A549 (cell line): Measurements from ENCODE around the gene TRIM7. TPM values are rescaled to one million over a fixed set of nuclear protein-coding genes. Genes with fewer than 3 reads are reported as not detected.

ENCODE experiments used
- ATAC-seq, 2 experiments: fragments of 200-7000 bp in 1 of 2; fragments of >200 bp in 1 of 2; cut with Nextera tagmentation in 1 of 2; cut with Tn5 transposase in 1 of 2; 3 replicates each; pipeline versions ENCODE4 v1.8.0 to v1.9.1; 2018 to 2020; ENCODE audit warnings: mild to moderate bottlenecking in 1 of 2, moderate library complexity in 1 of 2
- CTCF ChIA-PET: fragments of 300-600 bp; sonication (Branson Sonifier 250); formaldehyde crosslinking; extraction: SDS; loops from one replicate; lab custom pipeline; 2021; ENCODE audit warnings: antibody characterized with exemption, inconsistent platforms; lab: Yijun Ruan, JAX
- POLR2A ChIA-PET: fragments of 350-600 bp; formaldehyde crosslinking; extraction: SDS; loops from one replicate; lab custom pipeline; 2021; ENCODE audit warnings: antibody characterized with exemption, inconsistent platforms; lab: Yijun Ruan, JAX
- DNase-seq, 2 experiments: peaks; one replicate each; pipeline versions ENCODE4 v3.0.0 to v3.0.0-alpha.2; 2011 to 2016; ENCODE audit warnings: low read depth in 1 of 2, low spot score in 1 of 2
- FAIRE-seq: peaks from 2 replicates; lab custom pipeline; 2011; peaks lifted over from hg19 to GRCh38; lab: Jason Lieb, UNC
- H3K27ac ChIP-seq, 2 experiments: fragments of >200 bp; sonication (Bioruptor Twin); formaldehyde crosslinking; 3 replicates each; pipeline ENCODE4 v1.5.1; 2016 to 2017
- H3K4me1 ChIP-seq: fragments of >200 bp; sonication (Bioruptor Twin); formaldehyde crosslinking; 3 replicates; pipeline ENCODE4 v1.6.1; 2016
- H3K4me2 ChIP-seq: fragments of >200 bp; sonication (Bioruptor Twin); formaldehyde crosslinking; 3 replicates; pipeline ENCODE4 v1.6.1; 2016
- H3K4me3 ChIP-seq: fragments of >200 bp; sonication (Bioruptor Twin); formaldehyde crosslinking; 3 replicates; pipeline ENCODE4 v1.5.1; 2016
- H3K9me3 ChIP-seq: fragments of >200 bp; sonication (Bioruptor Twin); formaldehyde crosslinking; 3 replicates; pipeline ENCODE4 v1.6.1; 2016
- ATOH8 ChIP-seq: fragments of 250-450 bp; sonication (Bioruptor Pico); IDR thresholded peaks from 2 replicates; pipeline ENCODE4 v1.5.0; 2020; ENCODE audit warnings: low read depth, mild to moderate bottlenecking, moderate library complexity
- CBX8 ChIP-seq: fragments of 200-600 bp; sonication (generic); IDR thresholded peaks from 2 replicates; pipeline ENCODE4 v1.6.1; 2016
- CTCF ChIP-seq: fragments of >200 bp; sonication (Bioruptor Twin); formaldehyde crosslinking; IDR thresholded peaks from 3 replicates; pipeline ENCODE4 v1.5.1; 2016
- FOSL2 ChIP-seq, 2 experiments: fragments of 450-650 bp in 1 of 2; fragments of >200 bp in 1 of 2; sonication (Bioruptor Twin) in 1 of 2; formaldehyde crosslinking; IDR thresholded peaks; 2 replicates each; pipeline versions ENCODE4 v1.5.0 to v1.6.1; 2016 to 2020; ENCODE audit warnings: mild to moderate bottlenecking in 1 of 2, moderate library complexity in 1 of 2
- FOXS1 ChIP-seq: fragments of 250-450 bp; sonication (Bioruptor Pico); IDR thresholded peaks from 2 replicates; pipeline ENCODE4 v1.5.0; 2020; ENCODE audit warnings: mild to moderate bottlenecking, moderate library complexity
- HDAC2 ChIP-seq: fragments of 200-600 bp; sonication (generic); IDR thresholded peaks from 2 replicates; pipeline ENCODE4 v1.6.1; 2016
- HMGXB4 ChIP-seq: fragments of 250-450 bp; sonication (Bioruptor Pico); IDR thresholded peaks from 2 replicates; pipeline ENCODE4 v1.5.0; 2021; ENCODE audit warnings: mild to moderate bottlenecking, moderate library complexity, borderline replicate concordance
- HOXB13 ChIP-seq: fragments of 250-450 bp; sonication (Bioruptor Pico); IDR thresholded peaks from 2 replicates; pipeline ENCODE4 v1.5.0; 2020; ENCODE audit warnings: low read depth, mild to moderate bottlenecking, moderate library complexity
- JUNB ChIP-seq: fragments of >200 bp; sonication (Bioruptor Twin); formaldehyde crosslinking; IDR thresholded peaks from 2 replicates; pipeline ENCODE4 v1.6.1; 2016
- MAFK ChIP-seq: fragments of 450-650 bp; IDR thresholded peaks from 2 replicates; pipeline ENCODE4 v1.6.1; 2014; ENCODE audit not compliant: partially characterized antibody
- MAX ChIP-seq: IDR thresholded peaks from 2 replicates; pipeline ENCODE4 v1.6.1; 2012
- MAZ ChIP-seq: fragments of 150-350 bp; IDR thresholded peaks from 2 replicates; pipeline ENCODE4 v1.6.1; 2014; ENCODE audit warnings: antibody characterized with exemption, low read depth, low read length, borderline replicate concordance
- MYC ChIP-seq: IDR thresholded peaks from 2 replicates; pipeline ENCODE4 v1.6.1; 2012; ENCODE audit warnings: mild to moderate bottlenecking, inconsistent platforms, low read length, improper control_type of control experiment, borderline replicate concordance
- NFE2L2 ChIP-seq: fragments of 150-350 bp; conservative IDR thresholded peaks from 2 replicates; pipeline ENCODE4 v1.6.1; 2014; ENCODE audit warnings: low read length
- NPAS2 ChIP-seq: fragments of 250-450 bp; sonication (Bioruptor Pico); IDR thresholded peaks from 2 replicates; pipeline ENCODE4 v1.8.0; 2022; ENCODE audit warnings: mild to moderate bottlenecking, moderate library complexity, borderline replicate concordance
- PHF8 ChIP-seq: fragments of 200-600 bp; sonication (generic); IDR thresholded peaks from 2 replicates; pipeline ENCODE4 v1.6.1; 2016; ENCODE audit warnings: low read depth, mild to moderate bottlenecking, antibody characterized with exemption, moderate library complexity, borderline replicate concordance
- POLR2A ChIP-seq: IDR thresholded peaks from 2 replicates; pipeline ENCODE4 v1.6.1; 2012; ENCODE audit warnings: mild to moderate bottlenecking, low read length
- RAD21 ChIP-seq, 2 experiments: fragments of >200 bp in 1 of 2; sonication (Bioruptor Twin) in 1 of 2; formaldehyde crosslinking in 1 of 2; IDR thresholded peaks in 1 of 2; conservative IDR thresholded peaks in 1 of 2; 2 replicates in 1 of 2; 3 replicates in 1 of 2; pipeline ENCODE4 v1.6.1; 2012 to 2018; ENCODE audit warnings: inconsistent platforms in 1 of 2
- RFX5 ChIP-seq: fragments of 450-650 bp; IDR thresholded peaks from 2 replicates; pipeline ENCODE4 v1.7.1; 2014; ENCODE audit warnings: antibody characterized with exemption, mild to moderate bottlenecking, moderate library complexity
- SREBF2 ChIP-seq: fragments of 450-650 bp; IDR thresholded peaks from 2 replicates; pipeline ENCODE4 v1.6.1; 2014; ENCODE audit warnings: mild to moderate bottlenecking, moderate library complexity
- TFCP2L1 ChIP-seq: fragments of 250-450 bp; sonication (Bioruptor Pico); IDR thresholded peaks from 2 replicates; pipeline ENCODE4 v1.5.0; 2021; ENCODE audit warnings: mild to moderate bottlenecking
- ZSCAN20 ChIP-seq: fragments of 250-450 bp; sonication (Bioruptor Pico); IDR thresholded peaks from 2 replicates; pipeline ENCODE4 v1.8.0; 2022; ENCODE audit warnings: mild to moderate bottlenecking, moderate library complexity
- WGBS: methylation state at CpG from one replicate; pipeline ENCODE4 v1.1.6; 2017; ENCODE audit errors: missing lambda C conversion rate; 5-methylcytosine and 5-hydroxymethylcytosine counted together
- polyA plus RNA-seq, 4 experiments: library from polyadenylated mRNA; depleted of rRNA in 3 of 4; stranded (reverse); fragments of >200 nt; fragmentation: RNase III in 1 of 4; extraction: RNeasy Plus Mini Kit Qiagen cat#74134 plus additional on column Dnase treatment in 1 of 4; gene quantifications; 2 replicates in 3 of 4; 3 replicates in 1 of 4; pipeline ENCODE4 v1.2.3, GENCODE V29; 2011 to 2017
- TF ChIP-seq, protein P1 (sequence below): fragments of >200 bp; sonication (Bioruptor Twin); formaldehyde crosslinking; IDR thresholded peaks from 2 replicates; pipeline ENCODE4 v1.6.1; 2016

The TRIM7 gene
- polyA plus RNA-seq, 2 of the 4 experiments (the other 2 are of a cell fraction) = 21.8 to 30.7 TPM

- FAIRE-seq (no peak), ATAC-seq (no peak), DNase-seq (no peak)
- no peak for TF ChIP-seq ATOH8 (CRISPR knock-in tag)
- Histone ChIP-seq H3K4me2 (peak overlapping the region; percentile 85), H3K9me3 (no peaks in the 10 kb centered on the region), H3K4me3 (peak overlapping the region; percentile 90), H3K4me1 (peaks cover 16% of the 10 kb centered on the region), H3K27ac (peak overlapping the region; percentile 19 to 95; a peak in 4 of 6 replicates)
- 59% methylated on average over 27 of the region's 27 CpGs for WGBS
- CTCF ChIA-PET = interaction anchor here (1.1 to 1.5 kb wide), 6 partner anchors 8 to 53 kb away, joined by 3 to 5 read pairs (median 4); no protein-coding TSS in a partner anchor
- POLR2A ChIA-PET = interaction anchor here (1.5 to 2.6 kb wide), 6 partner anchors 14 to 37 kb away, joined by 5 to 48 read pairs (median 16); partner anchors contain the start of gene RACK1
Measured at GRCh38 chr5:181221105-181221791, 16.3 kb upstream of the TRIM7 start.

GRCh38 chr5:181220178-181220515, 15.2 kb upstream of the TRIM7 start:
- Histone ChIP-seq H3K4me2 (no peak overlapping the region), H3K27ac (no peak overlapping the region), H3K4me3 (no peak overlapping the region), H3K9me3 (no peaks in the 10 kb centered on the region), H3K4me1 (peaks cover 15% of the 10 kb centered on the region)
- no peak for ATAC-seq
- DNase-seq = no peak
- 94% methylated on average over 10 of the region's 10 CpGs for WGBS
- ChIA-PET POLR2A (no interaction called here), CTCF (interaction anchor here (0.7 to 1.5 kb wide), 5 partner anchors 26 to 36 kb away, joined by 3 to 5 read pairs (median 4); no protein-coding TSS in a partner anchor)
- no peak for FAIRE-seq
- TF ChIP-seq RAD21 (conservative IDR thresholded peaks at IDR 0.05 in 1 of 2, IDR thresholded peaks at IDR 0.05 in 1 of 2) (no peak), MAX (no peak), CTCF (no peak), FOSL2 (IDR thresholded peaks at IDR 0.05) (no peak), FOSL2 (CRISPR knock-in tag; IDR thresholded peaks at IDR 0.05) (no peak), TFCP2L1 (CRISPR knock-in tag) (no peak), ZSCAN20 (CRISPR knock-in tag) (no peak), MAZ (no peak), RFX5 (no peak), FOXS1 (CRISPR knock-in tag) (no peak), MAFK (no peak), HDAC2 (no peak), SREBF2 (no peak), MYC (no peak), JUNB (no peak)
- TF ChIP-seq, protein P1, sequence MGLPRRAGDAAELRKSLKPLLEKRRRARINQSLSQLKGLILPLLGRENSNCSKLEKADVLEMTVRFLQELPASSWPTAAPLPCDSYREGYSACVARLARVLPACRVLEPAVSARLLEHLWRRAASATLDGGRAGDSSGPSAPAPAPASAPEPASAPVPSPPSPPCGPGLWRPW = no peak

GRCh38 chr5:181219262-181220177, 14.5 kb upstream of the TRIM7 start:
- ATAC-seq (no peak), FAIRE-seq (no peak), DNase-seq (no peak)
- ChIA-PET CTCF (interaction anchor here (0.7 to 1.5 kb wide), 5 partner anchors 26 to 36 kb away, joined by 3 to 5 read pairs (median 4); no protein-coding TSS in a partner anchor), POLR2A (no interaction called here)
- 95% methylated on average over 49 of the region's 49 CpGs for WGBS
- peaks cover 9% of the 10 kb centered on the region for H3K4me1 ChIP-seq
- no peak for TF ChIP-seq CBX8
- TF ChIP-seq POLR2A = no peak
- TF ChIP-seq RAD21 (conservative IDR thresholded peaks at IDR 0.05 in 1 of 2, IDR thresholded peaks at IDR 0.05 in 1 of 2) = no peak
- no peak for TF ChIP-seq HMGXB4 (CRISPR knock-in tag)
- no peak for TF ChIP-seq HOXB13
- TF ChIP-seq NFE2L2 = no peak
- no peak for TF ChIP-seq NPAS2 (CRISPR knock-in tag)
- TF ChIP-seq HDAC2 = no peak
- no peak for TF ChIP-seq PHF8
- no peak for TF ChIP-seq MYC
- TF ChIP-seq MAZ = no peak
- H3K9me3 ChIP-seq = no peaks in the 10 kb centered on the region
- peak overlapping the region; percentile 55; the same call in 1 of the 3 replicates for H3K4me2 ChIP-seq
- H3K27ac ChIP-seq = no peak overlapping the region
- H3K4me3 ChIP-seq = no peak overlapping the region; the same call in 2 of the 3 replicates
